GM21723 (cell line): ENCODE measurements around the gene SDCCAG8.
"Not testable (repeated sequence)": the region's sequence is repeated elsewhere in the genome, so short reads cannot be mapped to it uniquely, and the experiment has no call there.

Experiments
- ATAC-seq: cut with Tn5 transposase; IDR thresholded peaks from one replicate; pipeline ENCODE4 v1.9.1; 2021; ENCODE audit warnings: mild to moderate bottlenecking, moderate library complexity; ENCODE audit not compliant: unreplicated experiment

SDCCAG8 gene

GRCh38 chr1:243323491-243323890 lies 67.7 kb downstream of the SDCCAG8 start:
- ATAC-seq, result no peak

- ATAC-seq, result peak; percentile 67
Observed at GRCh38 chr1:243325305-243325890, 69.6 kb downstream of the SDCCAG8 start.

GRCh38 chr1:243332440-243332839 lies 76.6 kb downstream of the SDCCAG8 start:
- ATAC-seq, result no peak

DNA sequence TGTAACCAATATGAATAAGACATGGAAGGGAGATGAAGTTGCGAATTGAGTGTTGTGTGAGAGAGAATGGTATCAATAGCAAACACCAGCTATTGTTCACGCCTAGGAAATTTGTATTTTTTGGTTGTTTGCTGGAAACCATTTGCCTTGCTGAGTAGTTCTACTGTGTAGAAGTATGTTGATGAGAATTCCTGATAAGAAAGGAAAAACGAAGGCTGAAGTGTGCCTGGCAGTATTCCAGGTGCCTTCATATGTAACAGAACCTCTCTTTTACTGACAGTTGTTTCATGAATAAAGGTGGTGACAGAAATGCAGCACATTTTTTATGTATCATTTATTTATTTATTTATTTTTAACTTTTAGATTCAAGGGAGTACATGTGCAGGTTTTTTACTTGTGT lies 79.5 kb downstream of the SDCCAG8 start:
- no peak for ATAC-seq

- ATAC-seq, result no peak
Observed at GRCh38 chr1:243336163-243336562, 80.3 kb downstream of the SDCCAG8 start.

DNA sequence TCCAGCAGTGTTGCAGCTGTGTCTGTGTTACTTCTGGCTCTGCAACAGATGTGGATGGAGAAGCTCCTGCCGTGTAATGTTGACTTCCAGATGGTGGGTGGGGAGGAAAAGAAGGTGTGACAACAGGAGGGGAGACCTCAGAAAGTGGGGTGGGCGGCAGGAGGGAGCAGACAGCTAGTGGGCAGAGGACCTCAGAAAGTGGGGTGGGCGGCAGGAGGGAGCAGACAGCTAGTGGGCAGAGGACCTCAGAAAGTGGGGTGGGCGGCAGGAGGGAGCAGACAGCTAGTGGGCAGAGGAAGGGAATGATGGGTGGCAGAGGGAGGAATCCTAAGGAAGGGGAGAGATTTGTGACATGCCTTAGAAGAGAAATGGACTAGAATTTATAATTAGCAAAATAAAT lies 83.0 kb downstream of the SDCCAG8 start:
- ATAC-seq, result not testable (repeated sequence)

GRCh38 chr1:243341074-243341473 lies 85.2 kb downstream of the SDCCAG8 start:
- no peak for ATAC-seq

- peak; percentile 63 for ATAC-seq
Observed at GRCh38 chr1:243343970-243344937, 88.4 kb downstream of the SDCCAG8 start.

DNA sequence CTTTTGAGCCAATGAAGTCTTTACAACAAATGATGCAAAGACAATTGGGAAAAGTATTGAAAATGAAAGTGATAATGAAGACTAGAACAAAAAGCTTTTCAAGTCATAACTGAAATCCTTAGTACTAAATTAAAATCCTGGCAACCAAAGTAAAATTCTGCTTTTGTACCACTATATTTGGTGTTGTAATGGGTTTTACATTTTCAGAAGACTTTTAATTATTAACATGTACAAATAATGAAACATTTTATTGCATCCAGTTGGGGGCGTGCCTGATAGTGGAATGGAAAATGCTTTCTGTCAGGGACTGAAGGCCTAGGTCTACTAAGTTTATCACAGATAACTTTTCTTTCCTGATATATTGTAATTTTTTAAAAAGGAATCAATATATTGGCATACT lies 89.4 kb downstream of the SDCCAG8 start:
- ATAC-seq, result no peak

DNA sequence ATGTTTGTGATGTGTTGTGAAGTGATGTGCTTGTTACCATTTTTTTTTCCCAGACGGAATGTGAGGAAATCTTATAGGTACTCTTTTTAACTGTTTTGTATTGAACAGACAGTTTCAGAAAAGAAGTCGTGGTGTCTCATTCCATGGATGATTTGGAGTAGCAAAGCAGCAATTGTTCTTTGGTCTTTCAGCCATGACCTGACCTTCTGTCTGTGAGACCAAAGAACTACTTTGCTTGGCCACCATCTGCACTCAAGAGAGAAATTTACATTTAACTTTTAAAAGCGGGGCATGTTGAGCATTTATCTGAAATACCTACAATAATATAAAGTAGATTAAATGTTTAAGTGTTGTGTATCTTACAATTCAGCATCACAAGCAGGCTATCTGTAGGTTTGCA lies 90.2 kb downstream of the SDCCAG8 start:
- no peak for ATAC-seq

- no peak for ATAC-seq
Observed at GRCh38 chr1:243346468-243346867, 90.6 kb downstream of the SDCCAG8 start.

- ATAC-seq, result no peak
Observed at GRCh38 chr1:243348331-243348730, 92.5 kb downstream of the SDCCAG8 start.

DNA sequence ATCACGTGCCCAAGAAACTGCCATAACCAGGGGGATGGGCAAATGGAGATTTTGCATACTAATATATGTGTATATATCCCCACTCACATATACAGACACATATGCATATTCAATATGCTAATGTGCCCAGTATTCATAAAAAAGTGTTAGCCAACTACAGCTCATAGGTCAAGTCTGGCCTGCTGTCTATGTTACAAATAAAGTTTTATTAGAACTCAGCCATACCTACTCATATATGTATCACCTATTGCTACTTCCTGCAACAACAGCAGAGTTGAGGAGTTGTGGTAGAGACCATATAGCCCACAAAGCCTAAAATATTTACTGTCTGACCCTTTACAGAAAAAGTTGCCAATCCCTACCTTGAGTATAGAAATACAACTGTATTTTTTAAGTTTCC lies 93.3 kb downstream of the SDCCAG8 start:
- no peak for ATAC-seq

DNA sequence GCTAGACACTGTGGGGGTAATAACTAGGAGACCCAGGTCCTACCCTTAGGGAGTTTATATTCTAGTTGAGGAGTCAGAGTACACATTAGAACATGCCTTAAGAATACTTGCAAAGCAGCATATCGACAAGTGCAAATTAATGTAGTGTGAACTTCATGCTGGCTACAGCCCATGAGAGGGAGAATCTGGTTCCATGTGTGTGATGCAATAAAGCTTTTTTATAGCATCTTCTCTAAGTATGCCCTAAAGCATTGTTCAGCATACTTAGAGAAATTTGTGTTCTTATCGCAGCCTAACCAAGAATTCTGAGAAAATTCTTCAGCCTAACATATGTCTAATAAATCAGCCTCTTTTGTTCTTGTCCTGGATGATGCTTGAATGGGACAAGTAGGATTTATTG lies 95.5 kb downstream of the SDCCAG8 start:
- no peak for ATAC-seq

GRCh38 chr1:243354511-243355153 lies 98.8 kb downstream of the SDCCAG8 start:
- ATAC-seq, result peak; percentile 72

DNA sequence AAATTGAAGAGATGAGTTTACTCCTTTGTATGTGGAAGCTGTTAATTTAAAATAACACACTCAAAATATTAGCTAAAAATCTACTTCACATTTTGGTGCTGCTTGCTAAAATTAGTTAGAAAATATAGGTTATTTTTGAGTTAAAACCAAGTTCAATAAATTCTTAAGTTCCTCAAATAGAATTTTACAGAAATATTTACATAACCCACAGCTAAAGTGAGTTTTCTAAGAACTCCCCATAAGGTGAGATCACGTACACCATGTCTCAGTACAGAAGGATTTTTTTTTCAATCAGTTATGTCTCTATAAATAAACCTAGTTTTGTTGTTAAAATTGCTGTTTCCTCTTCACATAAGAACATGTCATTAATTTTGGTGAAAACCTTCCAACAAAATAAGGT lies 108.0 kb downstream of the SDCCAG8 start:
- ATAC-seq, result peak; percentile 62

DNA sequence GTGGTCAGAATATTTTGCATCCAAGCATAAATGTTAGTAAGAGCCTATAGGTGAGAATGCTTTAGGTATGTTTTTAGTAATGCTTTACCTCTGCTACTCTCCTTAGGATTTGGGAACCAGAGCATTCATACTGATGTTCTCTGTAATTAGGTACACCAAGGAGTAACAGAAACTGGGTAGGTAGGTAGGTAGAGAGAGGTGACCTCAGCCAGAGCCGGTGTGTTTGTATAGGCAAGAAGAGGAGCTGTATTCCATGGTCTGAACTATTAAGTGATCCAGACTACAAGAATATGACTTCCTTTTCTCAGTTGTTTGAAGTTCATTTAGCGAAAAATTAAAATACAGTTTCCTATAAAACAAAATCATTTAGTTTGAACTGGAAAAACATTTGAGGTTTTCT lies 108.5 kb downstream of the SDCCAG8 start:
- peak; percentile 26 for ATAC-seq

DNA sequence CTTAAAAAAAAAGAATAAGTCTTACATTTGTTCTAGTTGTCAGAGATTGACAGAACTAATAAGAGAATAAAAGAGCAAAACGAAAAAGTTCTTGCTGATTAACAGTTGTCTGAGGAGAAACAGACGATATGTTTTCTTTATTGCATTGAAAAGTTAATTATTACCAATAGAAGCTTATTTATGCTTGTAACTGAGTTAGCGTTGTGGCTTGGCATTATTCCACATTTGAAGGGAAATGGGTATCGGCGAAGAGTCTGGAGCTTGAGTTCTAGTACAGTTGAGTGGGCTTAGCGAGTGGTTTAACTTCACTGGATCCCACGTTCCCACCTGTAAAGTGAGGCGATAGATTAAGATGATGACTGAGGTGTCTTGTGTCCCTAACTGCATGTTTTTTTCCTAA lies 109.0 kb downstream of the SDCCAG8 start:
- no peak for ATAC-seq

- no peak for ATAC-seq
Observed at GRCh38 chr1:243367314-243367713, 111.5 kb downstream of the SDCCAG8 start.

DNA sequence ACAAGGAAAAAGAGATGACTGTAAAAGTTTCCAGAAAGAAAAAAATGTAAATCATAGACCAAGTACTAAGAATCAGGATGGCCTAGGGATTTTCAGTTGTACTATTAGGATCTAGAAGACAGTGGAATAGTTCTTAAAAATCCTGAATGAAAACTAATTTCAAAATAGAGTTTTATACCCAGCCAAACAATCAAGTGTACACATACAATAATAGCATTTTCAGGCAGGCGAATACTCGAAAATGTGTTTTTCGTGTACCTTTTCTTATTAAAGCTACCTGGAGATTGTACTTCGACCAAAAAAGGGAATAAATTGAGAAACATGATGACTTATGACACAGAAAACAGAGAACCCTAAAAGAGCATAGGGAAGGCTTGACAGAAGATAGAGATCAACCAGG lies 118.6 kb downstream of the SDCCAG8 start:
- no peak for ATAC-seq

- no peak for ATAC-seq
Observed at GRCh38 chr1:243375596-243375995, 119.8 kb downstream of the SDCCAG8 start.

GRCh38 chr1:243378669-243379068 lies 122.8 kb downstream of the SDCCAG8 start:
- no peak for ATAC-seq
